HepG2 (cell line): ENCODE results near the gene CMIP. TPM values are rescaled to one million over a fixed set of nuclear protein-coding genes. Genes with fewer than 3 reads are reported as not detected.

ENCODE experiments used
- BORCS8-MEF2B ChIP-seq: sonication (generic); formaldehyde crosslinking; IDR thresholded peaks from 2 replicates; pipeline ENCODE4 v1.8.0; 2022; ENCODE audit warnings: mild to moderate bottlenecking, missing genetic modification reagents
- DNMT3B ChIP-seq: conservative IDR thresholded peaks from 2 replicates; pipeline ENCODE4 v1.6.1; 2016; ENCODE audit warnings: missing biosample characterization, control low read depth
- EP300 ChIP-seq, 3 experiments: sonication (generic) in 1 of 3; formaldehyde crosslinking in 1 of 3; IDR thresholded peaks; 2 replicates each; pipeline versions ENCODE4 v1.5.1 to v1.6.1; 2011 to 2020; ENCODE audit warnings: low read depth in 2 of 3, low read length in 2 of 3, borderline replicate concordance in 1 of 3, improper control_type of control experiment in 1 of 3, mild to moderate bottlenecking in 1 of 3, missing genetic modification reagents in 1 of 3, moderate library complexity in 1 of 3
- FOXJ3 ChIP-seq: sonication (generic); formaldehyde crosslinking; IDR thresholded peaks from 2 replicates; pipeline ENCODE4 v1.4.0; 2020; ENCODE audit warnings: missing genetic modification reagents, mild to moderate bottlenecking, borderline replicate concordance
- GFI1 ChIP-seq: sonication (generic); formaldehyde crosslinking; IDR thresholded peaks from 2 replicates; pipeline ENCODE4 v1.5.0; 2020; ENCODE audit warnings: missing genetic modification reagents, mild to moderate bottlenecking, borderline replicate concordance
- HNF4G ChIP-seq, 2 experiments: sonication (generic) in 1 of 2; formaldehyde crosslinking in 1 of 2; IDR thresholded peaks; 2 replicates each; pipeline versions ENCODE4 v1.4.0 to v1.6.1; 2011 to 2020; ENCODE audit warnings: borderline replicate concordance in 2 of 2, low read depth in 2 of 2, mild to moderate bottlenecking in 2 of 2, low read length in 1 of 2, missing genetic modification reagents in 1 of 2, moderate library complexity in 1 of 2
- KDM5A ChIP-seq: fragments of 200-600 bp; sonication (generic); IDR thresholded peaks from 2 replicates; pipeline ENCODE4 v1.7.0; 2018; ENCODE audit warnings: antibody characterized with exemption, mild to moderate bottlenecking, low read length, borderline replicate concordance
- MEIS2 ChIP-seq: sonication (generic); formaldehyde crosslinking; IDR thresholded peaks from 2 replicates; pipeline ENCODE4 v1.9.0; 2021; ENCODE audit warnings: mild to moderate bottlenecking, missing genetic modification reagents
- MIER3 ChIP-seq: IDR thresholded peaks from 2 replicates; pipeline ENCODE4 v1.6.1; 2016; ENCODE audit warnings: missing compliant biosample characterization, borderline replicate concordance
- MTERF4 ChIP-seq: sonication (generic); formaldehyde crosslinking; IDR thresholded peaks from 2 replicates; pipeline ENCODE4 v1.8.0; 2023; ENCODE audit warnings: mild to moderate bottlenecking, missing genetic modification reagents
- NCOR1 ChIP-seq: fragments of 200-600 bp; sonication (generic); IDR thresholded peaks from 2 replicates; pipeline ENCODE4 v1.7.0; 2017; ENCODE audit warnings: antibody characterized with exemption, low read length, borderline replicate concordance
- RBFOX2 ChIP-seq: fragments of 200-400 bp; formaldehyde crosslinking; IDR thresholded peaks from 2 replicates; pipeline ENCODE4 v1.6.1; 2017; ENCODE audit warnings: low read depth, mild to moderate bottlenecking, low read length
- SETDB1 ChIP-seq: sonication (generic); formaldehyde crosslinking; IDR thresholded peaks from 2 replicates; pipeline ENCODE4 v1.5.1; 2020; ENCODE audit warnings: missing genetic modification reagents, mild to moderate bottlenecking, borderline replicate concordance
- SOX6 ChIP-seq, 2 experiments: fragments of 450-650 bp in 1 of 2; sonication (generic) in 1 of 2; formaldehyde crosslinking in 1 of 2; IDR thresholded peaks; 2 replicates each; pipeline versions ENCODE4 v1.4.0 to v1.6.1; 2017 to 2020; ENCODE audit warnings: antibody characterized with exemption in 1 of 2, mild to moderate bottlenecking in 1 of 2, missing genetic modification reagents in 1 of 2
- TBL1XR1 ChIP-seq: fragments of 150-350 bp; IDR thresholded peaks from 2 replicates; pipeline ENCODE4 v1.6.1; 2014; ENCODE audit warnings: borderline replicate concordance, low read length; ENCODE audit not compliant: partially characterized antibody
- ZFP1 ChIP-seq: IDR thresholded peaks from 2 replicates; pipeline ENCODE4 v1.6.1; 2016
- ZFY ChIP-seq: sonication (generic); formaldehyde crosslinking; IDR thresholded peaks from 2 replicates; pipeline ENCODE4 v1.4.0; 2020; ENCODE audit warnings: missing genetic modification reagents
- ZMAT3 ChIP-seq: sonication (generic); formaldehyde crosslinking; conservative IDR thresholded peaks from 2 replicates; pipeline ENCODE4 v1.7.0; 2021; ENCODE audit warnings: missing genetic modification reagents
- ZNF121 ChIP-seq: sonication (generic); formaldehyde crosslinking; IDR thresholded peaks from 2 replicates; pipeline ENCODE4 v1.5.0; 2020; ENCODE audit warnings: mild to moderate bottlenecking, missing genetic modification reagents
- ZNF329 ChIP-seq: sonication (generic); formaldehyde crosslinking; IDR thresholded peaks from 2 replicates; pipeline ENCODE4 v1.9.0; 2021; ENCODE audit warnings: low read depth, mild to moderate bottlenecking, missing genetic modification reagents
- ZNF367 ChIP-seq: sonication (generic); formaldehyde crosslinking; IDR thresholded peaks from 2 replicates; pipeline ENCODE4 v1.4.0; 2020; ENCODE audit warnings: missing genetic modification reagents, borderline replicate concordance
- ZNF605 ChIP-seq: sonication (generic); formaldehyde crosslinking; IDR thresholded peaks from 2 replicates; pipeline ENCODE4 v1.8.0; 2022; ENCODE audit warnings: mild to moderate bottlenecking, missing genetic modification reagents
- ZSCAN31 ChIP-seq: sonication (generic); formaldehyde crosslinking; IDR thresholded peaks from 2 replicates; pipeline ENCODE4 v1.5.0; 2020; ENCODE audit warnings: low read depth, mild to moderate bottlenecking, missing genetic modification reagents
- polyA plus RNA-seq, 8 experiments: library from polyadenylated mRNA; depleted of rRNA in 3 of 8; stranded (reverse) in 7 of 8; unstranded in 1 of 8; fragments of >200 nt; fragmentation: Illumina TruSeq in 4 of 8; extraction: Trizol in 4 of 8; gene quantifications; 2 replicates each; pipeline versions ENCODE4 v1.2.1 to v1.2.3, GENCODE V29; 2011 to 2016; ENCODE audit warnings: low read depth in 4 of 8, missing spikeins in 1 of 8, mixed read lengths in 1 of 8; ENCODE audit not compliant: insufficient read depth in 1 of 8
- total RNA-seq, 5 experiments: library from RNA; depleted of rRNA; stranded (reverse); fragments of >200 nt; fragmentation: Illumina TruSeq; extraction: Trizol; gene quantifications; 2 replicates each; pipeline ENCODE4 v1.2.3, GENCODE V29; 2016; ENCODE audit warnings: low read depth in 1 of 5
- TF ChIP-seq, protein P1 (sequence below): sonication (generic); formaldehyde crosslinking; IDR thresholded peaks from 2 replicates; pipeline ENCODE4 v1.8.1; 2022; ENCODE audit warnings: mild to moderate bottlenecking, missing genetic modification reagents
- TF ChIP-seq, protein P2 (sequence below): sonication (generic); formaldehyde crosslinking; IDR thresholded peaks from 2 replicates; pipeline ENCODE4 v1.4.0; 2020; ENCODE audit warnings: missing genetic modification reagents

CMIP gene
- total and polyA plus RNA-seq, 2 of the 13 experiments (the other 11 are each of a cell fraction or from before 2014, with no cell fraction given) = 10.9 to 18.1 TPM

DNA sequence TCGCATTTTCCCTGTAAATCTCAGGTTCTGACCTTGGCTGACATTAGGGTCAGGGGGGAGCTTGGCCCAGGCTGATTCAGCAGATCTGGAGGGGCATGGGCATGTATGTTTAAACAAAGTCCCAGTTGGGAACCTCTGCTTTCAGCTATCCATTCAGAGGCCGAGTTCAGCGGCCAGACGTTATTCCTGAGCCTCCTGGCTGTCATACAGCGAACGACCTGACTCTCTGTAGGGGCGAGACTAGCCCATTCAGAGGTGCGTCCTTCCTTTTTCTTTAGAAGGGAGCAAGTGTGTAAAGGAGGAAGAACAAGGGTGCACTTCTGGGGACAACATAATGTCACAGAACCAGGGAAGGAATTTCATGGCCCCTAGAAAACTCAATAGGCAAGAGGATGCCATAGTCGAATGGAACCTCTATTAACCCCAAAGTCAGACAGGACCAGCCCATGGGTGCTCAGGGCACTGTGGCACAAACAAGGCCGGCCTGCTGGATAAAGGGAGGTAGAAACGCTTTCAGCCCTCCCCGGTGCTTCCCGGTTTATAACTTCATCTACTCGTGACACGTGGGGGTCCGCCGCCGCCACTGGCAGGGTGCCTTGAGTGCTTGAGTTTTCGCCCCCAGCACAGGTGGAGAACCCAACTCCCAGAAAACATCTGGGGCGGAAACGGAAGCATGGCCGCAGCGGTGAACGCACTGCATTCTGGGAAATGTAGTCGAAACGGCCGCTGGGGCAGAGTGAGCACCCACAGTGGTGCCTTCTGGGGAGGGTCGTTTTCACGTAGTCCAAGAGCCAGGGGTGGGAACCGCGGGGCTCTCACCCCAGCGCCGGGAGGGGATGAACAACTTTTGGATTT is 301.3 kb downstream of the CMIP start (continued):
- TF ChIP-seq, protein P1, sequence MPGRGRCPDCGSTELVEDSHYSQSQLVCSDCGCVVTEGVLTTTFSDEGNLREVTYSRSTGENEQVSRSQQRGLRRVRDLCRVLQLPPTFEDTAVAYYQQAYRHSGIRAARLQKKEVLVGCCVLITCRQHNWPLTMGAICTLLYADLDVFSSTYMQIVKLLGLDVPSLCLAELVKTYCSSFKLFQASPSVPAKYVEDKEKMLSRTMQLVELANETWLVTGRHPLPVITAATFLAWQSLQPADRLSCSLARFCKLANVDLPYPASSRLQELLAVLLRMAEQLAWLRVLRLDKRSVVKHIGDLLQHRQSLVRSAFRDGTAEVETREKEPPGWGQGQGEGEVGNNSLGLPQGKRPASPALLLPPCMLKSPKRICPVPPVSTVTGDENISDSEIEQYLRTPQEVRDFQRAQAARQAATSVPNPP = no peak
- peak; percentile 95 for TF ChIP-seq SETDB1 (CRISPR knock-in tag)
- TF ChIP-seq EP300 (IDR thresholded peaks at IDR 0.05; ENCODE audit: low read depth in 2 of 2, low read length in 2 of 2) = no peak
- TF ChIP-seq EP300 (CRISPR knock-in tag; IDR thresholded peaks at IDR 0.05; ENCODE audit: borderline replicate concordance) = no peak
- TF ChIP-seq, protein P2, sequence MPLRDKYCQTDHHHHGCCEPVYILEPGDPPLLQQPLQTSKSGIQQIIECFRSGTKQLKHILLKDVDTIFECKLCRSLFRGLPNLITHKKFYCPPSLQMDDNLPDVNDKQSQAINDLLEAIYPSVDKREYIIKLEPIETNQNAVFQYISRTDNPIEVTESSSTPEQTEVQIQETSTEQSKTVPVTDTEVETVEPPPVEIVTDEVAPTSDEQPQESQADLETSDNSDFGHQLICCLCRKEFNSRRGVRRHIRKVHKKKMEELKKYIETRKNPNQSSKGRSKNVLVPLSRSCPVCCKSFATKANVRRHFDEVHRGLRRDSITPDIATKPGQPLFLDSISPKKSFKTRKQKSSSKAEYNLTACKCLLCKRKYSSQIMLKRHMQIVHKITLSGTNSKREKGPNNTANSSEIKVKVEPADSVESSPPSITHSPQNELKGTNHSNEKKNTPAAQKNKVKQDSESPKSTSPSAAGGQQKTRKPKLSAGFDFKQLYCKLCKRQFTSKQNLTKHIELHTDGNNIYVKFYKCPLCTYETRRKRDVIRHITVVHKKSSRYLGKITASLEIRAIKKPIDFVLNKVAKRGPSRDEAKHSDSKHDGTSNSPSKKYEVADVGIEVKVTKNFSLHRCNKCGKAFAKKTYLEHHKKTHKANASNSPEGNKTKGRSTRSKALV (CRISPR knock-in tag) = peak; percentile 23; the same call in 1 of the 2 replicates
- 0 out of 2 replicates have a peak, but pooled peaks have one; percentile 13 for TF ChIP-seq FOXJ3 (CRISPR knock-in tag)
- no peak for TF ChIP-seq MEIS2 (CRISPR knock-in tag)
- TF ChIP-seq KDM5A = no peak
- TF ChIP-seq DNMT3B (CRISPR knock-in tag) = no peak
- no peak for TF ChIP-seq MTERF4 (CRISPR knock-in tag)
- no peak for TF ChIP-seq ZSCAN31 (CRISPR knock-in tag)
- no peak for TF ChIP-seq ZNF329 (CRISPR knock-in tag)
- peak; percentile 73; the same call in 1 of the 2 replicates for TF ChIP-seq ZNF605 (CRISPR knock-in tag)
- no peak; the same call in none of the 2 replicates for TF ChIP-seq BORCS8-MEF2B (CRISPR knock-in tag)
- no peak for TF ChIP-seq GFI1 (CRISPR knock-in tag)
- TF ChIP-seq SOX6 (IDR thresholded peaks at IDR 0.05) = no peak
- peak; percentile 22; the same call in 1 of the 2 replicates for TF ChIP-seq SOX6 (CRISPR knock-in tag; IDR thresholded peaks at IDR 0.05)
- no peak for TF ChIP-seq NCOR1
- TF ChIP-seq TBL1XR1 = peak; percentile 62
- no peak for TF ChIP-seq ZFP1 (CRISPR knock-in tag)
- TF ChIP-seq RBFOX2 = peak; percentile 59
- no peak for TF ChIP-seq ZNF367 (CRISPR knock-in tag)
- TF ChIP-seq ZNF121 = no peak
- no peak for TF ChIP-seq MIER3
- TF ChIP-seq HNF4G (IDR thresholded peaks at IDR 0.05; ENCODE audit: borderline replicate concordance, low read depth, low read length) = no peak
- peak; percentile 42; the same call in 1 of the 2 replicates for TF ChIP-seq HNF4G (CRISPR knock-in tag; IDR thresholded peaks at IDR 0.05; ENCODE audit: borderline replicate concordance, low read depth)
- peak; percentile 78 for TF ChIP-seq ZFY (CRISPR knock-in tag)
- no peak for TF ChIP-seq ZMAT3 (CRISPR knock-in tag)
